Lung (tissue), 12 donors: ENCODE data around the gene PSEN1. TPM values are rescaled to one million over a fixed set of nuclear protein-coding genes. Genes with fewer than 3 reads are reported as not detected.

Experiments
- ATAC-seq: fragments of 200-7000 bp; cut with Tn5 transposase; one replicate; pipeline ENCODE4 v1.9.1; 2020; ENCODE audit warnings: moderate number of reproducible peaks; ENCODE audit not compliant: insufficient read depth, low FRiP score
- DNase-seq, 3 donors: peaks; one replicate each; pipeline ENCODE4 v3.0.0-alpha.2; 2013 to 2017
- H3K27ac ChIP-seq, 2 donors: one replicate each; pipeline ENCODE4 v1.5.1; 2013; ENCODE audit warnings: mild to moderate bottlenecking in 2 of 2, moderate library complexity in 2 of 2, control low read depth in 1 of 2, inconsistent platforms in 1 of 2, low read depth in 1 of 2, low read length in 1 of 2
- H3K27me3 ChIP-seq, 3 donors: one replicate each; pipeline ENCODE4 v1.5.1; 2013; ENCODE audit warnings: low read length in 2 of 3; ENCODE audit not compliant: control insufficient read depth in 3 of 3, insufficient read depth in 3 of 3
- H3K36me3 ChIP-seq, 4 donors: one replicate each; pipeline ENCODE4 v1.5.1; 2013; ENCODE audit warnings: low read length in 4 of 4, mild to moderate bottlenecking in 1 of 4, moderate library complexity in 1 of 4; ENCODE audit not compliant: control insufficient read depth in 4 of 4, insufficient read depth in 4 of 4
- H3K4me1 ChIP-seq, 5 donors: one replicate each; pipeline ENCODE4 v1.5.1; 2013; ENCODE audit warnings: low read length in 5 of 5, mild to moderate bottlenecking in 2 of 5, moderate library complexity in 1 of 5; ENCODE audit not compliant: control insufficient read depth in 5 of 5, insufficient read depth in 5 of 5
- H3K4me3 ChIP-seq: one replicate; pipeline ENCODE4 v1.5.1; 2013; ENCODE audit warnings: mild to moderate bottlenecking, control low read depth, moderate library complexity
- H3K9ac ChIP-seq, 2 donors: one replicate each; pipeline ENCODE4 v1.5.1; 2013; ENCODE audit warnings: low read length in 2 of 2, control low read depth in 1 of 2; ENCODE audit not compliant: insufficient read depth in 1 of 2
- H3K9me3 ChIP-seq, 4 donors: one replicate each; pipeline ENCODE4 v1.5.1; 2013; ENCODE audit warnings: low read length in 3 of 4, mild to moderate bottlenecking in 1 of 4, moderate library complexity in 1 of 4; ENCODE audit not compliant: control insufficient read depth in 4 of 4, insufficient read depth in 3 of 4
- WGBS, 2 donors: extraction: QIAGEN DNeasy Blood & Tissue Kit; methylation state at CpG; one replicate each; pipeline ENCODE4 v1.1.7; 2013; 5-methylcytosine and 5-hydroxymethylcytosine counted together
- polyA plus RNA-seq, 2 donors: library from polyadenylated mRNA; stranded (reverse); fragments of 200-250 nt; gene quantifications; one replicate each; pipeline ENCODE4 v1.2.1, GENCODE V29; 2013
- total RNA-seq, 2 donors: library from RNA; depleted of rRNA in 1 of 2; stranded (reverse); fragments of >200 nt in 1 of 2; gene quantifications; one replicate each; pipeline ENCODE4 v1.2.1, GENCODE V29; 2014 to 2021
- TF ChIP-seq, protein P1 (sequence below): IDR thresholded peaks from 2 replicates; pipeline ENCODE4 v1.5.1; 2012; ENCODE audit warnings: mild to moderate bottlenecking; ENCODE audit errors: control extremely low read depth, extremely low read depth
- donor health status: control.
- donor health status: control.
- donor health status: Bipolar disorder and iron deficiency.
- donor health status: healthy.
- donor health status: DM: yes; HTN: yes; CAD: no.

Gene PSEN1
- total and polyA plus RNA-seq, 4 donors: 33.6 to 64.7 (median 50.6) TPM

DNA sequence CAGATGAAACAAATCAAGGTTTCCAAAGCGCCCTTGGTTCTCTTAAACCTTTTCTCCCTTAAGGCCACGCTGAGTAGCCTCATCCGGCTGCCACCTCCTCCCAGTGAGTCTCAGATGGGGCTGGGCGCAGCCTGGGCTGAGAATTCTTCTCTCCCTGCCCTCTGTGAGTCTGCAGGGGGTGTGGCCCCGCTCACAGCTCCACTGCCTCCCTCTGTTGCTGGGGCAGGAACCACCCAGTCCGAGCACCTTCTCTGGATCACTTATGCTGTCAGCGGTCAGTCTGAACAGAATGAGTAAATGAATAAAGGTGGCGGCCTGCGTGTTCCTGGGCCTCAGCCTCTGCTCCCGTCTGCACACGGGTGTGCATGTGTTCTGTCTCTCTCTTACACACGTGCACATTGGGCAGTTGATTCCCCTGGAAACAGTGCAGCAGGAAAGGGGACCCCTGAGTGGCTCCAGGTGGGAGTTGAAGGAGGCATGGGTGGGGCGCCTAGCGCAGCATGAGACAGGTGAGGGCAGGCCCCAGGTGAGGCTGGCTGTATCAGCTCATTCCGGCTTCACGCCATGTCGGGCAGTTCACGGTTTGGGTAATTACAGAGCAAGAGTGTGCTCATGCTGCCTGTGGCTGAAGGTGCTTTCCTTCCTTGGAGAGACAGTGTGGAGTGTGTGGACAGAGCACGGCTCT, 105.3 kb downstream of the PSEN1 start:
- Histone ChIP-seq H3K27ac (peak overlapping the region in 1 of 2 donors; percentile 0), H3K4me3 (no peak overlapping the region), H3K9me3 (no peaks in the 10 kb centered on the region), H3K27me3 (peaks cover 0 to 16% (median 16%) of the 10 kb centered on the region in 3 donors), H3K36me3 (no peaks in the 10 kb centered on the region), H3K9ac (no peak overlapping the region), H3K4me1 (peaks cover 0 to 39% (median 23%) of the 10 kb centered on the region in 5 donors)
- ATAC-seq: no peak
- TF ChIP-seq, protein P1, sequence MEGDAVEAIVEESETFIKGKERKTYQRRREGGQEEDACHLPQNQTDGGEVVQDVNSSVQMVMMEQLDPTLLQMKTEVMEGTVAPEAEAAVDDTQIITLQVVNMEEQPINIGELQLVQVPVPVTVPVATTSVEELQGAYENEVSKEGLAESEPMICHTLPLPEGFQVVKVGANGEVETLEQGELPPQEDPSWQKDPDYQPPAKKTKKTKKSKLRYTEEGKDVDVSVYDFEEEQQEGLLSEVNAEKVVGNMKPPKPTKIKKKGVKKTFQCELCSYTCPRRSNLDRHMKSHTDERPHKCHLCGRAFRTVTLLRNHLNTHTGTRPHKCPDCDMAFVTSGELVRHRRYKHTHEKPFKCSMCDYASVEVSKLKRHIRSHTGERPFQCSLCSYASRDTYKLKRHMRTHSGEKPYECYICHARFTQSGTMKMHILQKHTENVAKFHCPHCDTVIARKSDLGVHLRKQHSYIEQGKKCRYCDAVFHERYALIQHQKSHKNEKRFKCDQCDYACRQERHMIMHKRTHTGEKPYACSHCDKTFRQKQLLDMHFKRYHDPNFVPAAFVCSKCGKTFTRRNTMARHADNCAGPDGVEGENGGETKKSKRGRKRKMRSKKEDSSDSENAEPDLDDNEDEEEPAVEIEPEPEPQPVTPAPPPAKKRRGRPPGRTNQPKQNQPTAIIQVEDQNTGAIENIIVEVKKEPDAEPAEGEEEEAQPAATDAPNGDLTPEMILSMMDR: no peak
- DNase-seq: no peak
- WGBS, 2 donors: 86 to 95% methylated on average over 19 of the region's 19 CpGs

DNA sequence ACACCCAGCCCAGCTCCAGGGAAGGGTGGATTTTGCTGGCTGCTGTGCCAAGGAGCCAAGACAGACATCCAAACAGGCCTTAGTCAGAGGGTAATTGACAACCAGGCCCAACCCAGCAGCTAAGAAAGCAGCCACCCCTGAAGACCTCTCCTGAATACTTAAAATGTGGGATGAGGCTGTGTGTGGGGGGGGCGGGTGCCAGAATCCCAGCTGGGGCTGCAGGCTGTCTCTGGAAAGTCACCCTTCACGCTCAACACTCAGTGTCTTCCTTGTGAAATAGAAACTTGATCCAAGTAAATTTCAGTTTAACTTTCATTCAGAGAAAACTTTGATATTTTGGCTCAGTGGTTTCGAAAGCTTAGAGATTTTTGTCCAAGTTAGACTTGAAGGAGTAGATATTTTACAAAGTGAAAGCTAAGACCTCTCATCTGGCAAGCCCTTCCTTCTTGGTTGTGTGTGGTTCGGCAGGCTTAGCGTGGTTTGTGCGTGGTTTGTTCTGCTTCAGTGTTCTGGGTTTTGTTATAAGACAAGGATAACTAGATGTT, 106.1 kb downstream of the PSEN1 start:
- Histone ChIP-seq H3K27me3 (peaks cover 0 to 12% (median 12%) of the 10 kb centered on the region in 3 donors), H3K9me3 (no peaks in the 10 kb centered on the region), H3K27ac (peak overlapping the region in 1 of 2 donors; percentile 0), H3K4me1 (peaks cover 0 to 34% (median 21%) of the 10 kb centered on the region in 5 donors), H3K36me3 (no peaks in the 10 kb centered on the region), H3K4me3 (no peak overlapping the region), H3K9ac (no peak overlapping the region)
- ATAC-seq (no peak), DNase-seq (peak in 2 of 3 donors; percentile 26 to 65)
- TF ChIP-seq, protein P1: no peak
- 55 to 67% methylated on average over 6 of the region's 6 CpGs for WGBS, 2 donors

DNA sequence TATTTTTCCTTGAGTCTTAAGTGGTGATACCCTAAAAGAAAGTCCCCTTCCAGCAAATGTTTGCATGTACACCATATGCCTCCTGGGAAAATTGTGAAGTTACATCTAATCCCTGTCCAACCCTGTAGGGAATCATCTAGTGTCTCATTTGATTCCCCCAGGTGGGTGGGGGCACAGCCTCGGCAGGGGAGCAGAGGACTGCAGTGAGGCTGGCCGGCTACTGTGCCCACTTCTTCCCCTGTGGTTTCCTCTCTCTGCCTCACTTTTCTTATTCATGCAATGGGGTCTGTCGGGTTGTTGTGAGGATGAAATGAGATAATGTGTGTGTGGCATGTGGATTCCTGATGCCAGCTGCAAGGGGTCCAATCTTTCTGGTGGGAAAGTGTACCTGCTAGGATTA, 107.0 kb downstream of the PSEN1 start:
- peaks cover 0 to 12% (median 12%) of the 10 kb centered on the region in 3 donors for H3K27me3 ChIP-seq
- no peak overlapping the region for H3K4me3 ChIP-seq
- DNase-seq (no peak), ATAC-seq (no peak)
- H3K9ac ChIP-seq: no peak overlapping the region
- H3K27ac ChIP-seq: no peak overlapping the region
- H3K4me1 ChIP-seq: peaks cover 0 to 26% (median 15%) of the 10 kb centered on the region in 5 donors
- TF ChIP-seq, protein P1: no peak
- no peaks in the 10 kb centered on the region for H3K36me3 ChIP-seq
- no peaks in the 10 kb centered on the region for H3K9me3 ChIP-seq
- WGBS, 2 donors: 35 to 57% methylated on average over 3 of the region's 3 CpGs
